HG03103 (cell line): ENCODE results near the gene CDH4.

Experiments used
- ATAC-seq: cut with Tn5 transposase; IDR thresholded peaks from one replicate; pipeline ENCODE4 v1.9.1; 2021; ENCODE audit warnings: low read depth; ENCODE audit not compliant: unreplicated experiment

The CDH4 gene

DNA sequence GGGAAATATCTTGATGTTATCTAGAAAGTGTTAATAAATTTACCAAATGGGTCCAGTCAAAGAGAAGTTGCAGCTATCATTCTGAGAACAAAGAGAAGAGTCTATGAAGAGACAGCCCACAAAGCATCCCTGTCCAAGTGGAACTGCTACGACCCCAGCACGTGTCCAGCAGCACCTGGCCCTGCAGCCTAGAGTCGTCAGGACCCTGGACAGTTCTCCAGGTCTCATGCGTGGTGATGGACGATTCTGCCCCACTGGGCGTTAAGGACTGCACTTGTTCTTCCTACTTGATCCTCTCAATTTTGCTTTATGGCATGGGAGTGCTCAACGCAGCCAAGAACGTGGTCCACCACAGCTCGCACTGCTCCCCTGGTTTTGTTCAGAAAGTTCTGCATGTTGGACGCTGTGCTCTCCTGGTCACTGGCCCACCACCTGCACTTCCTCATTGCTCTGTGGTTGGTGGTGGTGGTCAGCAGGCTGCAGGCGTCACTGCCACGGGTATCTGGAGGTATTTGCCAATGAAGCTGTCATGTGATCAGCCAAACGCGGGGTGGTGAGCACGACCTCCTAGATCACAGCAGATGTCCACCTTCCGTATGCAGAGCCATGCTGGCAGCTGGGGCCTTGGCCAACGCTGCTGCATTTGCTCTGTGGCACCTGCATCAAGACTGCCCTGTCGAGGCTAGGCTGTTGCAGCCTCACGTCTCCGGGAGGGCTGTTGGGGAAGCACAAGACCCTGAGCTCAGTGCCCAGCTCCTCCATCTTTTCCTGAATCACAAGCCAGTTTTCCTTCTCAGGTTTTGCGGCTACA is 356.4 kb downstream of the CDH4 start:
- no peak for ATAC-seq

GRCh38 chr20:61609461-61609860 is 357.4 kb downstream of the CDH4 start:
- no peak for ATAC-seq

DNA sequence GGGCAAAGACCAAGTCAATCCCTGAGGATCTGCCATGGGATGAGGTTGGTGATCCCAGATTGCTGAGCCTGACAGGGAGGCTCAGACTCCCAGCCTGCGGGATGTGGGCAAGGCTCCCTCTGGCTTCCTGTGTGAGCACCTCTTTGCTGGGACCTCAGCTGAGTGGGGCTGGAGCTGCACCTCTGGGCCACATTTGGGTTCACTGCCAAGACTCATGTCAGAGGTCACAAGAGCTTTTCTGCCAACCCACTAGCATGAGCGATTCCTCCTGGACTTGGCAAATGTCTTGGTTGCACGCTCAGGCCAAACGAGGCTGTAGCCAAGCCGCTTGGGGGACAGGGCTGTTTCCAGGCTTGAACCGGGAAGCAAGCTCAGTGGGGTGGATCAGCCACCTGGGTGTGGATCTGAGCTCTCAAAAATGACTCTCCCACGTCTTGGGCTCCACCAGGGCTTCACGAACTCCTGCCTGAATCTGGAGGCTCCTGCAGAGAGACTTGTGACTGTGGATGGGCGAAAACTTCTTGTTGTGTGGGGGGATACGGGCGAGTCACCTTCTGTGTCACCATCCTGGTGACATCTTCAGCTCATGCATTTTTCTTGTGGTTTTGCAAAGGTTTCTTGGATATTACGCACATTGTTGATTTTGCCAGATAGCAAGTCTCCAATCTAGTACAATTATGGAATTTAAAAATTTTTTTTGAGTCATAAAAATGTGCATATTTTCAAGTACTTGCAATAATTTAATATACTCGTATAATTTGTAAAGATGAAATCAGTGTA is 359.5 kb downstream of the CDH4 start:
- ATAC-seq = no peak

GRCh38 chr20:61613917-61614705 is 362.1 kb downstream of the CDH4 start:
- ATAC-seq = no peak

DNA sequence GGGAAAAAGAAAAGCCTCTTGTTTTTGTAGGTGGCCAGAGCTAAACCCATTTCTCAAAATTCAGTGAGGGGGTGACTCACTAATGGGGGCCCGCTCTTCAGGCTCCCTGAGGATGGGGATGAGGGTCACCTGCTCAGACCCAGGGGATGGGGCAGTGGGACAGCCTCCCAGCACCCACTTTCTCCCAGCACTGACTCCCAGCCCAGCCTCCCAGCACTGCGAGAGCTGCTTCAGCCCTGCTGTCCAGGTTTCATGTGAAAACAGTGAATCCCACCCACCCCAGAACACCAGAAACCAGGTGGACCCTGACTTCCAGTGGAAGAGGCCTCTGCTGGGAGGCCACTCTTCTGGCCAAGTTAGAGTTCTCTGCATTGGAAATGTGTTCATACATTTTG is 362.6 kb downstream of the CDH4 start:
- ATAC-seq = no peak

GRCh38 chr20:61615806-61616205 is 363.7 kb downstream of the CDH4 start:
- ATAC-seq = no peak

DNA sequence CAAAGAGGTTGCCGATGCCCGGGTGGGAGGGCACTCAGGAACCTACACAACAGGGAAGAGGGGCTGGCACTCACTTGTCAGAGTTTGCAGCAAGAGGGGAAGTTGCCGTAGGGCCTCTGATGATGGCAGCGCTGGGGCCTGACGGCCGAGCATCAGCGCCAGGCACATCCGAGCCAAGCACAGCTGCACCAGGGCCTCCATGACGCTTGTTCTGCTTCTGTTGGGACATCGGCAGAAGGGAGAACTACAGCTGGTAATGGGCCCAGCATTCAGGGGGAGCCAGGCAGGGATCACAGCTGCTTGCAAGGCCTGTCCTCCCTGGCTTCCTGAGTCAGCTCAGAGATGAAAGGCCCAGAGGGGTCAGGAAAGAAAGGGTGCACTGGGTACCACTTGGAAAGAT is 367.7 kb downstream of the CDH4 start:
- no peak for ATAC-seq

DNA sequence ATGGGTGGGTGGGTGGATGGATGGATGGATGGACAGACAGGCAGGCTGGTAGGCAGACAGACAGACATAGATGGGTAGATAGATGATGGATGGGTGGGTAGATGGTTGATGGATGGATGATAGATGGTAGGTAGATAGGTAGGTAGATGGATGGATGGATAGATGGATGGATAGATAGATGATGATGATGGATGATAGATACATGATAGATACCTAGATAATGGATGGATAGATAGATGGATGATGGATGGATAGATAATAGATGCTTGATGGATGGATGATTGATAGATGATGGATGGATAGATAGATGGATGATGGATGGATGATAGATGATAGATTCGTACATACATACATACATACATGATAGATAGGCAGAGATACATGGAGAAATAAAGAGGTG is 368.1 kb downstream of the CDH4 start:
- ATAC-seq = no peak

- no peak for ATAC-seq
Measured at GRCh38 chr20:61621035-61621730, 369.1 kb downstream of the CDH4 start.

DNA sequence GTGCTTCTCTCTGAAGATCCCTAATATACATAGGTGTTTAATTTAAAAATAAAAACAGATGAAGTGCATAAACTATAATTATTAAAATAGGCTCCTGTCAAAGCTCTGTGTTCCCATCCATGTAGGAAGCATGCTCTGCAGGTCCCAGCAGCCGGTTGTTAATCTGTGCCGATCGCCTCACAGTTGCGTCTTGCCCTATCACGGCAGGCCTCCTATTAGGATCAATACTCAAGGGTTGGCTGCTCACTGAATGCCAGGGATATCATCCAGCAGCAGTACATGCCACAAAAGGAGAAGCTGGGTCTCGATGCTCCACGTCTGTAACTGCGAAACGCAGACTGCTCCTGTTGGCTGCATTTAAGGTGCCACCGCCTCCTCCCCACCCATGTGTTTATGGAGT is 369.8 kb downstream of the CDH4 start:
- no peak for ATAC-seq

- ATAC-seq = no peak
Measured at GRCh38 chr20:61623451-61623850, 371.4 kb downstream of the CDH4 start.

- ATAC-seq = no peak
Measured at GRCh38 chr20:61625246-61625645, 373.2 kb downstream of the CDH4 start.

DNA sequence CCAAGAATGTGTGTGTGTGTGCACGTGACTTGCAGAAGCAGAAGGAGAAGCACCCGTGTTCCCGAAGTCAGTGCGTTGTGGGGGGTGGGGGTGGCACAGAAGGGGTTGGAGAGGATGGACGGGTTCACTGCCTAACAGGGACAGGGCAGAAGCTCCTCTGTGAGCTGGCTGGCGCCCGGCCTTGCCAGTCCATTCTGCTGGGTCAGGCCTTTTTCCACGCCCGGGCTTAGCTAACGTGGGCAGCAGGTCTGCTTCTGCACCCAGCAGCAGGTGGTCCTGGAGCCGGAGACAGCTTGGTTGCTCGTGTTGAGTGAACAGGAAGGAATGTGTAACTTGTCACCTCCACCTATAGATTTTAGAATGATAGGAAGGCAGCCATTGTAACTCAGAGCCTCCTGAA is 374.4 kb downstream of the CDH4 start:
- ATAC-seq = no peak

DNA sequence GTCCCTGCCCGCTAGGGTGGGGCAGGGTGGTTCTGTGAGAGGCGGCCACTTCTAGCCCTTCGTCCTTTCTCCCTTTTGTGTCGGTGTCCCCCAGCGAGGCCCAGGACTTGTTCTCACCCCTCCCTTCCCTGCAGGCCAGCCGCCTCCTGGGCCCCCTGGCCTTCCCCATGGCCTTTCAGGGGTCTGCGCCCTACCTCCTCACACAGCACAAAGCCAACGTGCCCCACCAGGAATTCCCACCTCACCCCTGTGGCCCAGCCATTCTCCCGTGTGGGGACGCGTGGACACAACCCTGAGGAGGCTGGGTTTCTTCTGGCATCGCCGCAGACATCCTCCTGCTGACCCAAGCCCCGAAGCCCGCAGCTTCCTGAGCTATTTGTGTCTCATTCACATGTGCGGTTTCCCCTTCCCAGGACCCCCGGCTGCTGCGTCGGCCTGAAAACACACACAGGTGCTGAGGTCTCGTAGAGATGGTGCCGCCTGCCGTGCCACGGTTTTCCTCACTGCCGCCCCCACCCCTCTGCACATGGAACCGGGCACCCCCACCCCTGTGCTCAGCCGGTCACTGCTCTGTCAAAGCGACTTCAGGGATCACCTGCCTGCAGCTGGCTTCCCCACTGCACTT is 375.8 kb downstream of the CDH4 start:
- no peak for ATAC-seq

DNA sequence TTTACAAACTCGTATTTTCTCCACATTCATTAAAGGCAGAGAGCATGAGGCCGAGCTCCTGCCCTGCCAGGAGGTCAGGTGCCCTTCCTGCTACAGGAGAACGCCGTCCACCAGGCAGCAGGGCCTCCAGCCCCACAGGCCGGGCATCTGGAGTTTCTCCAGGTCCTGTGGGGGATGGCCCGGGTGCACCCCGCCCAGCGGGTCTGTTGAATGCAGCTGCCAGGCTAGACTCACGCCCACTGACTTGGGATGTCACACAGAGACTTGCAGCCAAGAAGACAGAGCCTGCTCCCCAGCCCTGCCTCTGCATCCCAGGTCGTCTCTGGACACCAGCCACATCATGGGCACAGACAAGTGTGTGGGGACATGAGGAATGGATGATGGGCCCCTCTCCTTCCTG is 376.4 kb downstream of the CDH4 start:
- no peak for ATAC-seq

DNA sequence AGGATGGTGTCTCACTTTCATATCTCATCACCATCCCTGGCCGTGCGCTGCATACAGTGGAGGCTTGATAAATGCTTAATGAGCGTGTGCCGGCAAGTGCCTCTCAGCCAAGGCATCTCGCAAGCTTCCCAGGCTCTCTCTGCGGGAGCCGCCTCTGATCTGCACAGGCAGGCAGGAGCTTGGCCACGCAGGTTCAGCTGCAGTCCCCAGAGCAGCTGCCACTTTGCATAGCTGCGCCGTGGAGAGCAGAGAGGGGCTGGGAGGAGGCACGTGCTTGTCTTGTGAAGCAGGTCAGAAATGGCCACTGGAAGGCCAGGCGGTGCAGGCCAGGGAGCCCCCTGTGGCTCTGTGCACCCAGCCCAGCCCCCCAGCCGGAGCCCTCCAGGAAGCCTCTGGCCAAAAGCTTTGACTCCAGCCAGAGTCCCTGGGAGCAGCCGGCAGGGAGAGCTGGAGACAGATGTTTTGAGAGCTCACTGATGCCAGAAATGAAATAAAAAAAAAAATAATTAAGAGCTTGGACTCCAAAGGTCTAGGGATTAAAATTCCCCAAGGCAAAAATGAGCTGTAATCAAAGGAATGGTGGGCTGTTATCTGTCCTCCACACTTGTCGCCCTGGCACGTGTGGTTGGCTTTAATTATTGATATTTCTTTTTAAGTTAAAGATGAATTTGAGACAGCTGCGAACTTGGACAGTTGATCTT is 377.0 kb downstream of the CDH4 start:
- no peak for ATAC-seq

GRCh38 chr20:61629602-61630390 is 377.7 kb downstream of the CDH4 start:
- no peak for ATAC-seq

GRCh38 chr20:61630391-61630650 is 378.3 kb downstream of the CDH4 start:
- ATAC-seq = no peak

DNA sequence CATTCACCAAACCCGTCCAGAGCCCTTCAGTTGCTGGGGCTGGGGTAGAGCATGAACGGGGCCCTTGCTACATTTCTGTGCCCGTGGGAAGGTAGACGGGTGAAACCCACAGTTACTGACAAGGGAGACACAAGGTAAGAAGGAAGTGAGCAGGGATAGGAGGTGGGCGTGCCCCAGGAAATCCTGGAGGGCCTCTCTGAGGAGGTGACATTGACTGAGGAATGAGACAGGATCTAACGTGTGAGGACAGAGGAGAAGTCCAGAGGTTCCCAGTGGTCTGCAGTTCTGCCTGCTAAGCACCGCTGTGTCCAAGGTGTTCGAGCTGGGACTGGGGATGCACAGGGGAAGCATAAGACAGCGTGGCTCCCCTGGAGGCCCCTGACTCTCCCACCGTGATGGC is 378.8 kb downstream of the CDH4 start:
- no peak for ATAC-seq
